ENCODE results near the gene LRP1-AS.

LRP1-AS gene

DNA sequence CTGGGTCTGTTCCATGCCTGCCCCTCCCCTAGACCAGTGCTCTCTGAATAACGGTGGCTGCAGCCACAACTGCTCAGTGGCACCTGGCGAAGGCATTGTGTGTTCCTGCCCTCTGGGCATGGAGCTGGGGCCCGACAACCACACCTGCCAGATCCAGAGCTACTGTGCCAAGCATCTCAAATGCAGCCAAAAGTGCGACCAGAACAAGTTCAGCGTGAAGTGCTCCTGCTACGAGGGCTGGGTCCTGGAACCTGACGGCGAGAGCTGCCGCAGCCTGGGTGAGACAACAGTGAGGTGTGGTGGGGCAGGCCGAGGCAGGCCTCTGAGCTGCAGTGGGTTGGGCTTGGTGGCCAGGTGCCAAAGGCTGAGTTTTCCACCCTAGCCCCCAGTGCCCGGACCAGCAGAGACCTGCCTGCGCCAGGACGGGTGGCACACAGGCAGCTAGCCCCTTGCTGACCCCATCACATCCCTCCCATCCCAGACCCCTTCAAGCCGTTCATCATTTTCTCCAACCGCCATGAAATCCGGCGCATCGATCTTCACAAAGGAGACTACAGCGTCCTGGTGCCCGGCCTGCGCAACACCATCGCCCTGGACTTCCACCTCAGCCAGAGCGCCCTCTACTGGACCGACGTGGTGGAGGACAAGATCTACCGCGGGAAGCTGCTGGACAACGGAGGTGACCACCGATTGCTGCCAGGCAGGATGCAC, 28.2 kb upstream of the LRP1-AS start:
- FAIRE-seq (no peak), DNase-seq (ENCODE audit: insufficient read length, low spot score) (peak; percentile 33)
- TF ChIP-seq POLR2A (IDR thresholded peaks at IDR 0.05; ENCODE audit: low read depth, low read length) = no peak

DNA sequence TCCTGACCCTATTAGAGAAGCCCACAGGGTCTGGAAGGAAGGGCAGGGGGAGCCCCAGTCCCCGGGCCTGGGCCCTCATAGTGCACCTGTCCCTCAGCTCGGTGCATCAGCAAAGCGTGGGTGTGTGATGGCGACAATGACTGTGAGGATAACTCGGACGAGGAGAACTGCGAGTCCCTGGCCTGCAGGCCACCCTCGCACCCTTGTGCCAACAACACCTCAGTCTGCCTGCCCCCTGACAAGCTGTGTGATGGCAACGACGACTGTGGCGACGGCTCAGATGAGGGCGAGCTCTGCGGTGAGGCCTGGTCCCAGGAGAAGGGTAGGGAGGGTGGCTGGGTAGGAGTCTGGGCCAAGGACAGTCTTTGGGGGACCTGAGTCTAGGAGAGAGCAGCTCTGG, 26.3 kb upstream of the LRP1-AS start:
- DNase-seq (ENCODE audit: insufficient read length, low spot score) (no peak), FAIRE-seq (no peak)
- TF ChIP-seq POLR2A (IDR thresholded peaks at IDR 0.05; ENCODE audit: low read depth, low read length) = no peak

DNA sequence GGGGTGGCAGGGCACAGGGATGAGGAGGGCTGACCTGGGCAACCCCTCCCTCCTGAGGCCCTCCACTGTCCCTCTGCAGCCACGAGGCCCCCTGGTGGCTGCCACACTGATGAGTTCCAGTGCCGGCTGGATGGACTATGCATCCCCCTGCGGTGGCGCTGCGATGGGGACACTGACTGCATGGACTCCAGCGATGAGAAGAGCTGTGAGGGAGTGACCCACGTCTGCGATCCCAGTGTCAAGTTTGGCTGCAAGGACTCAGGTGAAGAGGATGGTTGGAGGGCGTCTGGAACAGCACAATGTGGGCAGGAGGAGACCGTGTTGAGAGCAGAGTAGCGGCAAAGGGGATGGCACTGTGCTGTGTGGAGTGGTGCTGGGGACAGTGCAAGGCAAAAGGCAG, 25.7 kb upstream of the LRP1-AS start:
- no peak for FAIRE-seq

DNA sequence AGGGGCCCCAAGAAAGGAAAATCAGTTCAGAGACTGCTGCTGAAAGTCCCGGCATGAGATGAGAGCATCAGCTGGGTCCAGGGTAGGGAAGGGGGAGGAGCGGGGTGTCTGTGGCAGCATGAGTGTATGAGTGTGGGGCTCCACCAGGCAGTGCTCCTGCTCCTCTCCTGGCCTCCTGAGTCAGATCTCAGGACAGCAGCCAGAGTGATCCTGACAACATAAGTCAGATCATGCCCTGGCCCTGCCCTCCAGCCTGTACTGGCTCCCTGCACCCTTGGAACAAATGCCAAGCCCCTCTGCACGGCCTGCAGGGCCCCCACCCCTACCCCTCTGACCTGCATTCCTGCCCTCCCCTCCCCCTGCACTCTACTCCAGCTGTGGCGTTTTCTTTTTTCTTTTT, 24.2 kb upstream of the LRP1-AS start:
- FAIRE-seq = no peak
- DNase-seq (ENCODE audit: insufficient read length, low spot score) = peak; percentile 68
- no peak for TF ChIP-seq POLR2A (IDR thresholded peaks at IDR 0.05; ENCODE audit: low read depth, low read length)

More for the DNA sequence above, 25.7 kb upstream of the LRP1-AS start:
- no peak for TF ChIP-seq POLR2A (IDR thresholded peaks at IDR 0.05; ENCODE audit: low read depth, low read length)
- no peak for DNase-seq (ENCODE audit: insufficient read length, low spot score)

DNA sequence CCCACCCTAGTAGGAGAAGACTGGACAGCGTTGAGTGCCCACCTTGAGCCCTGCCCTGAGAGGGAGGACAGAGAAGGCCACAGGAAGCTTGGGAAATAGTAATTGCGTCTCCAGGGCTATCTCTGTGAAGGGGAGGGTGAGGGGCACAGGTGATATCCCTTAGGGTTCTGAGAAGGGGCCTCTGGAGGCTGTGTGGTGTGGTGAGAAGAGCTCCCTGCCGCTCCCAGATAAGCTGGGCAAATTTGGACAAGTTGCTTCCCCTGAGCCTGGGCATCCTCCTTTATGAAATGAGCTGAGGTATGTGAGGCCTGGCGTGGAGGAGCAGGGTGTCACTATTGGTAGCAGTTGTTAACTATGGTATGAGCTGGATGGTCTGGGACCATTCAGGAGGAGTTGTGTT, 23.5 kb upstream of the LRP1-AS start:
- FAIRE-seq = no peak

DNA sequence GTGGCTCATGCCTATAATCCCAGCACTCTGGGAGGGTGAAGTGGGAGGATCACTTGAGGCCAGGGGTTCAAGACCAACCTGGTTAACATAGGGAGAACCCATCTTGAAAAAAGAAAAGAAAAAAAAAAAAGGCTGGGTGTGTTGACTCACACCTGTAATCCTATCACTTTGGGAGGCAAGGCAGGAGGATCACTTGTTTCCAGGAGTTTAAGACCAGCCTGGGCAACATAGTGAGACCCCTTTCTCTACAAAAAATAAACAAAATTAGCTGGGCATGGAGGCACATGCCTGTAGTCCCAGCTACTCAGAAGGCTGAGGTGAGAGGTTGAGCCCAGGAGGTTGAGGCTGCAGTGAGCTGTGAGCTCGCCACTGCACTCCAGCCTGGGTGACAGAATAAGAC, 23.0 kb upstream of the LRP1-AS start:
- DNase-seq (ENCODE audit: insufficient read length, low spot score) (no peak), FAIRE-seq (no peak)
- no peak for TF ChIP-seq POLR2A (IDR thresholded peaks at IDR 0.05; ENCODE audit: low read depth, low read length)

More for the DNA sequence above, 23.5 kb upstream of the LRP1-AS start:
- no peak for TF ChIP-seq POLR2A (IDR thresholded peaks at IDR 0.05; ENCODE audit: low read depth, low read length)
- no peak for DNase-seq (ENCODE audit: insufficient read length, low spot score)

DNA sequence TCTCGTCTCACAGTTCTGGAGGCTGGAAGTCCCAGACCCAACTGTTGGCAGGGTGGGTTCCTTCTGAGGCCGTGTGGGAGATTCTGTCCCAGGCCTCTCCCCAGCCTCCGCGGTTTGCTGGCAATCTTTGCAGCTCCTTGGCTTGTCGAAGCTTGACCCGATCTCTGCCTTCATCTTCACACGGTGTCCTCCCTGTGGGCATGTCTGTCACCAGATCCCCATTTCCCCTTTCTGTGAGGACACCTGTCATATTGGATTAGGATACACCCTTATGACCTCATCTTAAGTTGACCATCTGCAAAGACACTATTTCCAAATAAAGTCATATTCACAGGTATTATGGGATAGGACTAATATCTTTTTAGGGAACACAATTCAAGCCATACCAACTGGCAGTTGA, 22.6 kb upstream of the LRP1-AS start:
- FAIRE-seq = no peak

DNA sequence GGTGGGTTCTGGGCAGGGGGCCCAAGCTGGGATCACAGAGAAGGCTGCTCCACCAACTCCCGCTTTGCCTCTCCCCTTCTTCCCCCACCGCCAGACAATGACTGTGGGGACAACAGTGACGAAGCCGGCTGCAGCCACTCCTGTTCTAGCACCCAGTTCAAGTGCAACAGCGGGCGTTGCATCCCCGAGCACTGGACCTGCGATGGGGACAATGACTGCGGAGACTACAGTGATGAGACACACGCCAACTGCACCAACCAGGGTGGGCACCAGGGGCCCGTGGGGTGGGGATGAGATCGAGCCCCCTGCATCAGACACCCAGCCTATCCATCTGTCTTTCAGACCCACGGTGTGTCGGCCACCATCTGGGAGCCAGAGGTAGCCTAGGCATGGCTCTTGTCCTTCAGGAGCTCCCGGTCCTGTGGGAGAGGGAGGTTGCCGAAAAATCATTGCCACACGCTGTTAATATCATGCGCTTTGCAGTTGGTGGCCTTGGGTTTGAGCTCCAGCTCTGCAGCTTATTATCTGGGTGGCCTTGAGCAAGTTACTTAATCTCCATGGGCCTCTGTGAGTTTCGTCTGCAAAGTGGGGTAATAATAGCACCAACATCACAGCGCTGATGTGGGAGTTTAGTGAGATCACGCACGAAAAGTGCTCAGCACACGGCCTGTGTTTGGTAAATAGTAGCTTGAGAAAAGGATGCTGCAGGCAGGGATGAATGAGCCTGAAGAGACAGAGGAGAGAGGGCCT, 21.8 kb upstream of the LRP1-AS start:
- FAIRE-seq (no peak), DNase-seq (ENCODE audit: insufficient read length, low spot score) (no peak)
- no peak for TF ChIP-seq POLR2A (IDR thresholded peaks at IDR 0.05; ENCODE audit: low read depth, low read length)

More for the DNA sequence above, 22.6 kb upstream of the LRP1-AS start:
- no peak for TF ChIP-seq POLR2A (IDR thresholded peaks at IDR 0.05; ENCODE audit: low read depth, low read length)
- DNase-seq (ENCODE audit: insufficient read length, low spot score) = no peak

DNA sequence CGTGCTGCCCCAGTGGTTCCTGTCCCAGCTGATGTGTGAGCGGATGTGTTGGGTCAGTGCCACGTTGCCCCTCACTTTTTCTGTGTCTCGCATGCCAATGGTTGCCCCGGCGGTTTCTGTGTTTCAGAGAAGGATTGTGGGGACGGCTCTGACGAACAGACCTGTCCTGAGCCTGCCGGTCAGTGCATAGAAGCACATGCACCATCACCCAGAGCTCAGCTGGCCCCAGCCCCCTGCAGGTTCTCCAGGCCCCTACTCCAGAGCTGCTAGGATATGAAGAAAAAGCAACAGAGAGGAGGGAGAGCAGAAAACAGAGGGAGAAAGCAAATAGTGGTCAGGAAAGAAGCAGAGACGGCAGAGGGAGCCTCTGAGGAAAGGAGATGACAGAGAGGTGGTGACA, 20.6 kb upstream of the LRP1-AS start:
- TF ChIP-seq POLR2A (IDR thresholded peaks at IDR 0.05; ENCODE audit: low read depth, low read length) = no peak
- FAIRE-seq (no peak), DNase-seq (ENCODE audit: insufficient read length, low spot score) (no peak)

DNA sequence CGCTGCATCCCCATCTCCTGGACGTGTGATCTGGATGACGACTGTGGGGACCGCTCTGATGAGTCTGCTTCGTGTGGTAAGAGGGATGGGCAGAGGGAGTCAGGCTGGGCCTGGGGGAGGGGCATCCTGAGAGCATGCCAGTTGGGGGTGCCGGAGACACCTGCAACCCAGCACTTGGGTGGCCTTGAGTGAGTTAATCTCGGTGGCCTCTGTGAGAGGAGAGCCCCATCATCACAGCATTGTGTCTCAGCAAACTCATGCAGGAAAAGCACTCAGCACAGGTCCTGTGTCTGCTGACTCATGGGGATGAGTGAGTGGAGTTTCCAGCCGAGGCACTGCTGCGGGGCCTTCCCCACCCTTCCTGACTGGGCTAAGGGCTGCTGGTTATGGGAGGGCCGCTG, 19.6 kb upstream of the LRP1-AS start:
- DNase-seq (ENCODE audit: insufficient read length, low spot score) (peak; percentile 94), FAIRE-seq (peak; percentile 85)
- no peak for TF ChIP-seq POLR2A (IDR thresholded peaks at IDR 0.05; ENCODE audit: low read depth, low read length)

DNA sequence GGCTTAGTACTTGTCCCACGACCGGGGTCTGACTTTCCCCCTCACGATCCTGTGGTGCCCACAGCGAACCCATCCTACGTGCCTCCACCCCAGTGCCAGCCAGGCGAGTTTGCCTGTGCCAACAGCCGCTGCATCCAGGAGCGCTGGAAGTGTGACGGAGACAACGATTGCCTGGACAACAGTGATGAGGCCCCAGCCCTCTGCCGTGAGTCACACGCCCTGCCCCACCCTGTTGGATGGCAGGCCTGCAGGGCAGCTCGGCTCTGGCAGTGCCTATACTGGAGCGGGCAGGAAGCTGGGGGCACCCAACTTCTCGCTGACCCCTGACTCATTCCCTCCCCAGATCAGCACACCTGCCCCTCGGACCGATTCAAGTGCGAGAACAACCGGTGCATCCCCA, 18.3 kb upstream of the LRP1-AS start:
- FAIRE-seq (peak; percentile 64), DNase-seq (ENCODE audit: insufficient read length, low spot score) (peak; percentile 88)
- 0 out of 2 replicates have a peak, but pooled peaks have one; percentile 7 for TF ChIP-seq POLR2A (IDR thresholded peaks at IDR 0.05; ENCODE audit: low read depth, low read length)

DNA sequence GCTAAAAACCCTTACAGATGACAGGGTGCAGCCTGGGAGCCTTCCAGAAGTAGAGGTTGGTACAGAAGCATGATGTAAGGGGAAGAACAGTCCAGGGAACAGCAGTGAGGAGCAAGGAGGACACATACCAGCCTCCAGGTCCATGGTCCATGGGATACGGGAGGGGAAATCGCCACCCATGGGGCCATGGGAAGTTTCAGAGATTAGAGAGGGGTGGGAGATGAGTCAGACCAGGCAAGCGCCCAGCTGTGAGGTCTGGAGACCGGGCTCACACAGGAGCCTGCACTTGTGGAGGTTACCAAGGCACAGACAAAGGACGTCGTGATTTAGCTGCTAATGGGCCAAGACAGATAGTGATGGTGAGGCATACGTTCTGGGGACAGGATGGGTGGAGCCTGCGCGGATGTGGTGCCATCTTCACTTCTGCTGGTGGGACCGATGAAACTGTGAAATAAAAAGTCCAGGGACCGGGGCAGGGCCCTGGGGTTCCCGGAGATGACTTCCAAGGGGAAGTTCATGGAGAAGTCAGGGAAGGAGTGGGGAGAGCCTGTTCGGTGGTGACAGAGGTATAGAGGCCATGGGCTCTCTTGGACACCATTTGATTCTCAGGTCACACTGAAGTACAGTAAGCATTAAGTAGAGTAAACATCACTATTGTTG, 17.7 kb upstream of the LRP1-AS start:
- no peak for FAIRE-seq
- peak; percentile 61 for DNase-seq (ENCODE audit: insufficient read length, low spot score)
- no peak for TF ChIP-seq POLR2A (IDR thresholded peaks at IDR 0.05; ENCODE audit: low read depth, low read length)

DNA sequence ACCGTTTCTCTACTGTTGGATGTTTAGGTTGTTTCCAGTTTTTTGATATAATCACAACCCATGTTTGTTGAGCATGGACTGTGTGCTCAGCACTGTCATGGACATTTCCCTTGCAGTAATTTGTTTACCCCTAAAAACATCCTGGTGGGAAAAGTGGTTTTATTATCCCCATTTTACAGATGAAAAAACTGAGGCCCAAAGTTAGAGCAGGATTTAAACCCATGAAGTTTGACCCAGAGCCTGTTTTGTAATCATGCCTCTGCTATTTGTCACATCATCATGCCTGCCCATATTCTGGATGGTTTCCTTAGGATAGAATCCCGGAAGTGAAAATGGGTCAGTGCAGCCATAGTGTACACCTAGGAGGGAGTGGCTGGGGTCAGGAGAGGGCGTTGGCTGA, 17.0 kb upstream of the LRP1-AS start:
- DNase-seq (ENCODE audit: insufficient read length, low spot score) (no peak), FAIRE-seq (no peak)
- no peak for TF ChIP-seq POLR2A (IDR thresholded peaks at IDR 0.05; ENCODE audit: low read depth, low read length)

DNA sequence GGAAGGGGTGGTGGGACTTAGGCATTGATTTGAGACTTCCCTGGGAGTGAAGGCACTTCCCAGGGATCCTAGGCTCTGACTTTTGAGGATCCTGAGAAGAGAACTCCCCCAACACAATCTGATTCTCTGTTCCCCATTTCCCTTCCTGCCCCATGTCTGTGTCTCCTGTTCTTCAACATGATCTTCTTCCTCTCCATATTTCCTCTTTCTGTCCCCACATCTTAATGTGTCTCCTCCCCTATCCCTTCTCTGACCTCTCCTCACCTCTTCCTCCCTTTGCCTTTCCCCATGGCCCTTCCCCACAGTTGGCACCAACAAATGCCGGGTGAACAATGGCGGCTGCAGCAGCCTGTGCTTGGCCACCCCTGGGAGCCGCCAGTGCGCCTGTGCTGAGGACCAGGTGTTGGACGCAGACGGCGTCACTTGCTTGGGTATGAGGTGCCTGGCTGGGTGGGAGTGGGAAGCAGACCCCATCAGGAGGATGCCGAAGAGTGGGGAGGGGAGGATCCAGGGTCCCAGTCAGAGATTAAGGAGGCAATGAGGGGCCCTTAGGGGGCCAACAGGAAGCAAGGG, 15.2 kb upstream of the LRP1-AS start:
- DNase-seq (ENCODE audit: insufficient read length, low spot score) (no peak), FAIRE-seq (no peak)
- TF ChIP-seq POLR2A (IDR thresholded peaks at IDR 0.05; ENCODE audit: low read depth, low read length) = no peak

Data from H54 (cell line).